ENCODE measurements around the gene CCDC18.
A peak's percentile ranks its signal among the peaks of the same experiment; 100 is the strongest.

The CCDC18 gene

GRCh38 chr1:93304716-93305138 lies 124.2 kb downstream of the CCDC18 start:
- DNase-seq (ENCODE audit: low read depth in 3 of 3) = peak in 2 of 3 donors; percentile 26 to 34

- DNase-seq (ENCODE audit: low read depth in 3 of 3) = no peak
These were observed 126.4 kb downstream of the CCDC18 start for GRCh38 chr1:93306920-93307319.

GRCh38 chr1:93313026-93313425 lies 132.5 kb downstream of the CCDC18 start:
- no peak for DNase-seq (ENCODE audit: low read depth in 3 of 3)

- DNase-seq (ENCODE audit: low read depth in 3 of 3) = no peak
These were observed 136.7 kb downstream of the CCDC18 start for GRCh38 chr1:93317207-93317606.

- no peak for DNase-seq (ENCODE audit: low read depth in 3 of 3)
These were observed 137.4 kb downstream of the CCDC18 start for GRCh38 chr1:93317943-93318342.

- no peak for DNase-seq (ENCODE audit: low read depth in 3 of 3)
These were observed 141.2 kb downstream of the CCDC18 start for GRCh38 chr1:93321720-93322119.

GRCh38 chr1:93322349-93322748 lies 141.8 kb downstream of the CCDC18 start:
- no peak for DNase-seq (ENCODE audit: low read depth in 3 of 3)

- DNase-seq (ENCODE audit: low read depth in 3 of 3) = no peak
These were observed 142.8 kb downstream of the CCDC18 start for GRCh38 chr1:93323185-93323820.

- no peak for DNase-seq (ENCODE audit: low read depth in 3 of 3)
These were observed 144.3 kb downstream of the CCDC18 start for GRCh38 chr1:93324486-93325464.
